Choroid plexus epithelial cell (primary cell): ENCODE results near the gene POLR3C.
"Not testable (repeated sequence)": the region's sequence is repeated elsewhere in the genome, so short reads cannot be mapped to it uniquely, and the experiment has no call there.

ENCODE experiments used
- DNase-seq: peaks from one replicate; pipeline ENCODE4 v3.0.0-alpha.2; 2010; ENCODE audit warnings: low read depth
- H3K4me3 ChIP-seq: 2 replicates; pipeline ENCODE4 v1.5.1; 2011; ENCODE audit warnings: low read depth, mild to moderate bottlenecking, control low read depth, low read length, moderate library complexity
- CTCF ChIP-seq: conservative IDR thresholded peaks from 2 replicates; pipeline ENCODE4 v1.5.1; 2011; ENCODE audit warnings: low read depth, mild to moderate bottlenecking, control low read depth, inconsistent platforms, low read length, moderate library complexity

Gene POLR3C

GRCh38 chr1:145826030-145826429 lies 2.0 kb downstream of the POLR3C start:
- TF ChIP-seq CTCF: no peak
- no peak for DNase-seq
- no peak overlapping the region for H3K4me3 ChIP-seq

GRCh38 chr1:145827966-145828365 lies 4.0 kb downstream of the POLR3C start:
- DNase-seq: no peak
- no peak for TF ChIP-seq CTCF

GRCh38 chr1:145828367-145829026 lies 4.5 kb downstream of the POLR3C start:
- TF ChIP-seq CTCF: no peak
- no peak for DNase-seq
- no peak overlapping the region for H3K4me3 ChIP-seq

More at GRCh38 chr1:145827966-145828365, 4.0 kb downstream of the POLR3C start:
- no peak overlapping the region for H3K4me3 ChIP-seq

- DNase-seq, H3K4me3 ChIP-seq: not testable (repeated sequence)
These were observed 6.8 kb downstream of the POLR3C start for GRCh38 chr1:145830810-145831209.

GRCh38 chr1:145837656-145838055 lies 13.7 kb downstream of the POLR3C start:
- H3K4me3 ChIP-seq: no peak overlapping the region
- DNase-seq: no peak
- no peak for TF ChIP-seq CTCF

- no peak for DNase-seq
- H3K4me3 ChIP-seq: no peak overlapping the region
- no peak for TF ChIP-seq CTCF
These were observed 19.0 kb downstream of the POLR3C start for GRCh38 chr1:145843031-145843430.

GRCh38 chr1:145845144-145845513 lies 21.1 kb downstream of the POLR3C start:
- no peak for TF ChIP-seq CTCF
- no peak for DNase-seq
- peak overlapping the region; percentile 58 for H3K4me3 ChIP-seq
